ENCODE data around the gene WWOX. TPM values are rescaled to one million over a fixed set of nuclear protein-coding genes. Genes with fewer than 3 reads are reported as not detected.

The WWOX gene
- total RNA-seq, 3 donors from 2014 or later = 11.7 to 18.0 (median 13.8) TPM

- Histone ChIP-seq H3K4me3 (no peak overlapping the region), H3K36me3 (ENCODE audit: low read depth) (no peaks in the 10 kb centered on the region), H3K9me3 (peaks cover 4% of the 10 kb centered on the region), H3K4me1 (ENCODE audit: low read depth) (no peaks in the 10 kb centered on the region)
- no peak for TF ChIP-seq CTCF (IDR thresholded peaks at IDR 0.05)
- DNase-seq = no peak
- peak; percentile 15 for ATAC-seq
- intact Hi-C loops (cut with DNase I, micrococcal nuclease) = no loop called here
Measured at GRCh38 chr16:78407191-78407590, 307.7 kb downstream of the WWOX start.

- DNase-seq = no peak
- Histone ChIP-seq H3K4me1 (ENCODE audit: low read depth) (no peaks in the 10 kb centered on the region), H3K9me3 (peaks cover 20% of the 10 kb centered on the region), H3K4me3 (no peak overlapping the region), H3K36me3 (ENCODE audit: low read depth) (no peaks in the 10 kb centered on the region)
- intact Hi-C loops (cut with DNase I, micrococcal nuclease) = no loop called here
- ATAC-seq = no peak
- no peak for TF ChIP-seq CTCF (IDR thresholded peaks at IDR 0.05)
Measured at GRCh38 chr16:78413651-78414050, 314.2 kb downstream of the WWOX start.

GRCh38 chr16:78415013-78415412, 315.6 kb downstream of the WWOX start:
- ATAC-seq (no peak), DNase-seq (no peak)
- H3K9me3 ChIP-seq = peaks cover 20% of the 10 kb centered on the region
- H3K36me3 ChIP-seq (ENCODE audit: low read depth) = no peaks in the 10 kb centered on the region
- H3K4me1 ChIP-seq (ENCODE audit: low read depth) = no peaks in the 10 kb centered on the region
- H3K4me3 ChIP-seq = no peak overlapping the region
- no peak for TF ChIP-seq CTCF (IDR thresholded peaks at IDR 0.05)
- intact Hi-C loops (cut with DNase I, micrococcal nuclease) = no loop called here

GRCh38 chr16:78415669-78416068, 316.2 kb downstream of the WWOX start:
- Histone ChIP-seq H3K4me3 (no peak overlapping the region), H3K36me3 (ENCODE audit: low read depth) (no peaks in the 10 kb centered on the region), H3K4me1 (ENCODE audit: low read depth) (no peaks in the 10 kb centered on the region), H3K9me3 (peaks cover 20% of the 10 kb centered on the region)
- no peak for ATAC-seq
- no peak for TF ChIP-seq CTCF (IDR thresholded peaks at IDR 0.05)
- intact Hi-C loops (cut with DNase I, micrococcal nuclease) = no loop called here
- no peak for DNase-seq

- ATAC-seq (no peak), DNase-seq (no peak)
- H3K4me1 ChIP-seq (ENCODE audit: low read depth) = no peaks in the 10 kb centered on the region
- no peak overlapping the region for H3K4me3 ChIP-seq
- peaks cover 20% of the 10 kb centered on the region for H3K9me3 ChIP-seq
- H3K36me3 ChIP-seq (ENCODE audit: low read depth) = no peaks in the 10 kb centered on the region
- intact Hi-C loops (cut with DNase I, micrococcal nuclease) = no loop called here
- TF ChIP-seq CTCF (IDR thresholded peaks at IDR 0.05) = no peak
Measured at GRCh38 chr16:78416400-78416799, 316.9 kb downstream of the WWOX start.

- ATAC-seq (no peak), DNase-seq (no peak)
- no peaks in the 10 kb centered on the region for H3K9me3 ChIP-seq
Measured at GRCh38 chr16:78421181-78421708, 321.8 kb downstream of the WWOX start.

More at GRCh38 chr16:78421181-78421708, 321.8 kb downstream of the WWOX start:
- no peaks in the 10 kb centered on the region for H3K36me3 ChIP-seq (ENCODE audit: low read depth)
- no peak for TF ChIP-seq CTCF (IDR thresholded peaks at IDR 0.05)
- H3K4me1 ChIP-seq (ENCODE audit: low read depth) = no peaks in the 10 kb centered on the region
- intact Hi-C loops (cut with DNase I, micrococcal nuclease) = no loop called here
- no peak overlapping the region for H3K4me3 ChIP-seq
